Activated CD4-positive, alpha-beta T cell treated with anti-CD3 and anti-CD28 coated beads, Interleukin-2, amount 50 U/mL, for 48 hours (primary cell): Measurements from ENCODE around the gene NDUFA11.
"Not testable (repeated sequence)": the region's sequence is repeated elsewhere in the genome, so short reads cannot be mapped to it uniquely, and the experiment has no call there.

ENCODE experiments used
- DNase-seq, 2 experiments: peaks; one replicate each; pipeline ENCODE4 v3.0.0-alpha.2; 2020

The NDUFA11 gene

DNA sequence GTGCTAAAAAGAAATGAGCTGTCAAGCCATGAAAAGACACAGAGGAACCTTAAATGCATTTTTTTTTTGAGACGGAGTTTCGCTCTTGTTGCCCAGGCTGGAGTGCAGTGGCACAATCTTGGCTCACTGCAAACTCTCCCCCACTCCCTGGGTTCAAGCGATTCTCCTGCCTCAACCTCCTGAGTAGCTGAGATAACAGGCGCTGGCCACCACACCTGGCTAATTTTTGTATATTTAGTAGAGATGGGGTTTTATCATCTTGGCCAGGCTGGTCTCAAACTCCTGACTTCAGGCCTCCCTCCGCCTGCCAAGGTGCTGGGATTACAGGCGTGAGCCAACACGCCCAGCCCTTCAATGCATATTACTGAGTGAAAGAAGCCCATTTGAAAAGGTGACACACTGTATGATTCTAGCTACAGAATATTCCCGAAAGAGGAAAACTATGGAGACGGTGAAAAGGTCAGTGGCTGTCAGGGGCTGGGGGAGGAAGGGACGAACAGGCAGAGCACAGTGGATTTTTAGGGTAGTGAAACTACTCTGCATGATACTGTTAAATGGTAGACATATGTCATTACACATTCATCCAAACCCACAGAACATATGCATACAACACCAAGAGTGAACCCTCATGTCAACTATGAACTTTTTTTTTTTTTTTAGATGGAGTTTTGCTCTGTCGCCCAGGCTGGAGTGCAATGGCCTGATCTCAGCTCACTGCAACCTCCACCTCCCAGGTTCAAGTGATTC is 19.4 kb downstream of the NDUFA11 start:
- not testable (repeated sequence) for DNase-seq

DNA sequence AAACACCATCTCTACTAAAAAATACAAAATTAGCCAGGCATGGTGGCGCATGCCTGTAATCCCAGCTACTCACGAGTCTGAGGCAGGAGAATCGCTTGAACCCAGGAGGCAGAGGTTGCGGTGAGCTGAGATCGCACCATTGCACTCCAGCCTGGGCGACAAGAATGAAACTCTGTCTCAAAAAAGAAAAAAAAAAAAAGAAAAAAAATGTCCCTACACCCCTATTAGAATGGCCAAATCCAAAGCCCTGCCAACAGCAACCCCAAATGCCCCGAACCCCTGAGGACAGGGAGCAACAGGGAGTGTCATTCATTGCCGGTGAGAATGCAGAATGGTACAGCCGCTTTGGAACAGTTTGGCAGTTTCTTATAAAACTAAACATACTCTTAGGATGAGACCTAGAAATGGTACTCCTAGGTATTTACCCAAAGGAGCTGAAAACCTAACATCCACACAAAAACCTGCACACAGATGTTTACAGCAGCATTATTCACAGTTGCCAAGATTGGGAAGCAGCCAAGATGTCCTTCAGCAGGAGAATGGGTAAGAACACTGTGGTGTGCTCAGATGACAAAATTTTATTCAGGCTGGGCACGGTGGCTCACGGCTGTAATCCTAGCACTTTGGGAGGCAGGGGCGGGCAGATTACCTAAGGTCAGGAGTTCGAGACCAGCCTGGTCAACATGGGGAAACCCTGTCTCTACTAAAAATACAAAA is 20.3 kb downstream of the NDUFA11 start:
- DNase-seq = not testable (repeated sequence)

DNA sequence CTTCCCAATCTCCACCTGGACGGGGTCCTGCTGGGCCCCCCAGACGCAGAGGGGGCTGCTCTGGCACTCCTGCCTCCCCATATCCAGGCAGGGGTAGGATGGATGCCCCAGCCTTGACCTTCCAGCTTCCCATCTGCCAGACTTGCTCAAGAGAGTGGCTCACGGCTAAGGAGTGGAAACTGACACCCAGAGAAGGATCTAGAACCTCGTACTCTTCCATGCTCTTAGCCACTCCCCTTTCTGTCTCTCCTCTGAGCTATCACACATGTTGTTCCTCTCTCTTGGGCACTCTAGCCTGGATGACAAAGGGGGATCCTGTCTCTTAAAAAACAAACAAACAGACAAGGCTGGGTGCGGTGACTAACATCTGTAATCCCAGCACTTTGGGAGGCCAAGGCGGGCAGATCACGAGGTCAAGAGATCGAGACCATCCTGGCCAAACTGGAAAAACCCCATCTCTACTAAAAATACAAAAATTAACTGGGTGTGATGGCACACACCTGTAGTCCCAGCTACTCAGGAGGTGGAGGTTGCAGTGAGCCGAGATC is 21.1 kb downstream of the NDUFA11 start:
- DNase-seq = no peak

DNA sequence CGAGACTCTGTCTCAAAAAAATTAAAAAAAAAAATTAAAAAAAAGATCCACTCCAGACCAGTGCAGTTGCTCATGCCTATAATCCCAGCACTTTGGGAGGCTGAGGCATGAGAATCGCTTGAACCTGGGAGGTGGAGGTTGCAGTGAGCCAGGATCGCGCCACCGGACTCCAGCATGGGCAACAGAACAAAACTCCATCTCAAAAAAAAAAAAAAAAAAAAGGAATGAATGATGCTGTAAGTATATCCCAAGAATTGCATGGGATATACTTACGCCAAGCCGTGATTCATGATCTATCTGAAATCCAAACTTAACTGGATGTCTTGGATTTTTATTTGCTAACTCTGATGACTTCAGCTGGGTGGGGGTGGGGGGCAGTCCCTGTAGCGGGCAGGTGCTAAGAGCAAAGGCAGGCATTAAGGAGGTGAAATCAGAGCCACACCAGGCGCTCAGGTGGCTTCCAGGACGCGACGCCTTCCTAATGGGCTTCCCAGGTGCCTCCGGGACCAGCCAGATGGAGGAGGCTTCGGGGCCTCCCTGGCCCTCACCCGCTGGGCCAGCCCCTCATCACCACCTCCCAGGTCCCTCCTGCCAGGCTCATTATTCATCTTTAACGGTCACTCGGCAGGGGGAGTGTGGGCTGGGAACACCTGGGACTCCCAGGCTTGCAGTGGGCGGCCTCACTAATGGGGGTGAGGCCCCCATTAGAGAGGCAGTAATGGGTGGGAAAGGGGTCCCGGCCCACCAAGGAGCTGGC is 21.9 kb downstream of the NDUFA11 start:
- no peak for DNase-seq

DNA sequence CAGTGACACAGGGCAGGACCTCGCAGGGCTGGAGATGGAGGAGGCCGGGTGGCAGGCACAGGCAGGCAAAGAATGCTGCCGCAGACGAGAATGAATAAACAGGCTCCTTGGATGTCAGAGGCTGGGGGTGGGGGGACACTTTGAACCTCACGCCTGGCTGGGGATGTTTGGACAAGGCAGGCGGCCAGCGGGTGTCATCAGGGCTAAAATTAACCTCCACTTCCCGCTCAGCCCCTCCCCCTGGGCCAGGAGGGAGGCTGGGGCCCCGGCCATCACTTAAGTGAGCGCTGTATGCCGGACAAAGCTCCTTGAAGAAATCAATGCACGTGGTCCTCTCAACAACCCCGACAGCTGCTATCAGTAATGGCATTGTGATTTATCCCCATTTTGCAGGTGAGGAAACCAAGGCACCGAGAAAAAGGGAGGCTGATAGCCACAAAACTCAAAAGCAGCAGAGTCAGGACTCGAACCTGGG is 22.9 kb downstream of the NDUFA11 start:
- no peak for DNase-seq

DNA sequence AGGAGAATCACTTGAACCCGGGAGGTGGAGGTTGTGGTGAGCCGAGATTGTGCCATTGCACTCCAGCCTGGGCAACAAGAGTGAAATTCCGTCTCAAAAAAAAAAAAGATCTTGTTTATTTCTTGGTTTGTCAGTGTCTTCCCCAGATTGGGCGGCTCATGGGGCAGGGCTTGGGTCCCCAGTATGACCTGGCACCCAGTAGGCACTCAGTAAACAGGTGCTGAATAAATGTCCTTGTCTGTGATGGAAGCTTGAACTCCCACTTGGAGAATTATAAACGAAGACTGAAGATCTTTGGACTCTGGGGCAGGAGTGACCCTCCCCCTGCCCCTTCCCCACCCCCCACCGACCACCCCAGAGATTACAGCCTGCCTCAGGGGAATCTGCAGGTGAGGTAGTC is 23.4 kb downstream of the NDUFA11 start:
- no peak for DNase-seq

DNA sequence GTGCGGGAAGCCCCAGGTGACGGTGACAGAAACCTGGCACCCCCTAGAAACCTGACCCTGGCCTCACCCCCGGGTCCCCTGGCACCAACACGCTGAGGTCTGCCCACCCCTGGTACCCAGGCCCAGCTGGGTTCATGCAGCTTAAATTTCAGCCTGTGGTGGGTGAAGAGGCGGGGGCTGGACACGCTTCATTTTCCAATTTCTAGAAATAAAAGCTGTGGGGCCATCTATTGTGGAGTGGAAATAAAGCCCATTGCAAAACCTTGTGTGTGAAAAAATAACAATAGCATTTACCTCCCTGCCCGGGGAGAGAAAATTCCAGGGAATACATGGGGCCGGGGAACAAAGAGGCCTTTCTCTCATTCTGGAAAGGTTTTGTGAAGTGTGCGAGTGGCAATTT is 25.7 kb downstream of the NDUFA11 start:
- DNase-seq = no peak

DNA sequence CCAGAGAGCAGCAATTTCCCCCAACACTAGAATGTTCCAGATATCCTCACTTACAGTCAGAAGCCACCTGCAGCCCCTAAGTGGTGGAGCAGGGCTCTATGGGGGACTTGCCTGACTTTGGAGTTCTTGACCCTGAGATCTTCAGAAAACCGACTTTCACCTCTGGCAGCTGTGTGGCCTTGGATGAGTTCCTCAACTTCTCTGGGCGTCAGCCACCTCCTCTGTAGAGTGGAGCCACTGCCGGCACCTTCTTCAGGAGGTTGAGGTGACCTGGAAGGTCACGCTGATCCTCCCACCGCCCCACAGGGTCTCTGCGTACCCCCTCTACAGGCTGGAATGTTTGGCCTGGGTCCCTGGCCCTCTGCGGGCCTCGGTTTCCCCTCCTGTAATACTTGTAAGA is 26.2 kb downstream of the NDUFA11 start:
- no peak for DNase-seq

DNA sequence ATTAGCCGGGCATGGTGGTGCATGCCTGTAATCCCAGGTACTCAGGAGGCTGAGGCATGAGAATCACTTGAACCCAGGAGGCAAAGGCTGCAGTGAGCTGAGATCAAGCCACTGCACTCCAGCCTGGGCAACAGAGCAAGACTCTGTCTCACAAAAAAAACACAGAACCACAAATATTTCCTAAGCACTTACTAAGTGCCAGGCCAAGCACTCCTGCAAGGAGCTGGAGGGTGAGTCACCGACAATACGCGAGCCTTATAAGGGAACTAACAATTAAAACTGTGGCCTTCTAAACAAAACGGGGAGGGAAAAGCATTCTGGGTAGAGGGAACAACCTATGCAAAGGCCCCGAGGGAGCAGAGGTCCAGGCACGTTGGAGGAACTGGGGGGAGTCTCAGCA is 29.1 kb downstream of the NDUFA11 start:
- not testable (repeated sequence) for DNase-seq

DNA sequence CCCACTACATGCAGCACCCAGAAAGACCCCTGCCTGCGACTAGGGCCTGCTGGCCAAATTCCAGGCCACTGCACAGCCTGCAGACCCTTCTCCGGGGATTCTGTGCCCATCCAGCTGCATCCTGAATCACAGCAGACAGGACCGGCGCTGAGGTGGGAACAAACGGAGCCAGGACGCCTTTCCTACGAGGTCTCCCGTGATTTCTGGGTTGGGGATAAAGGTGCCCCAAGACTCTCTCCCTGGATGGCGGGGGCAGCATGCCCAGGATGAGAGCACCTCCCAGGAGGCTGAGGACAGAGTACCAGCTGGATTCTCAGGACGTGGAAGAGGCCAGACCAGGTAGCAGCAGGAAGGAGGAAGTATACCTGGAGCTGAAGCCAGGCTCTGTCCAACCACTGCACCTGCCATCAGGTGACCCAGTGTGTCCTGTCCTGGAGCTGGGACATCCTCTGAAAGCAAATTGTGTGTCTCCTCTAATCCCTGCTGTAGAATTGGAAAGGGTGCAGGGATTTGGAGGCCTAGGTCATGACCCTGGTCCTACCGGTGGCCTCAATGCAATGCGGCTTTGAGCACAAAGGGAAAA is 29.9 kb downstream of the NDUFA11 start:
- no peak for DNase-seq

DNA sequence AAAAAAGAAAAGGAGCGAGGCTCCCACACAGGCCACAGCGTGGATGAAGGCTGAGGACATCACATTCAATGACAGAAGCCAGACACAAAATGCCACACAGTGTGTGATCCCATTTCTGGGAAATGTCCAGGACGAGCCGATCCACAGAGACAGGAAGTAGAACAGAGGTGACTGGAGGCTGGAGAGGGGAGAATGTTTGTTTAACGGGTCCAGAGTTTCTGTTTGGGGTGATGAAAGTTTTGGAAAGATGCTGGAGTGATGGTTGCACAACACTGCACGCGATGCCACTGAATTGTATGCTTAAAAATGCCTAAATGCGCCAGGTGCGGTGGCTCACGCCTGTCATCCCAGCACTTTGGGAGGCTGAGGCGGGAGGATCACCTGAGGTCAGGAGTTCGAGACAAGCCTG is 32.6 kb downstream of the NDUFA11 start:
- no peak for DNase-seq

DNA sequence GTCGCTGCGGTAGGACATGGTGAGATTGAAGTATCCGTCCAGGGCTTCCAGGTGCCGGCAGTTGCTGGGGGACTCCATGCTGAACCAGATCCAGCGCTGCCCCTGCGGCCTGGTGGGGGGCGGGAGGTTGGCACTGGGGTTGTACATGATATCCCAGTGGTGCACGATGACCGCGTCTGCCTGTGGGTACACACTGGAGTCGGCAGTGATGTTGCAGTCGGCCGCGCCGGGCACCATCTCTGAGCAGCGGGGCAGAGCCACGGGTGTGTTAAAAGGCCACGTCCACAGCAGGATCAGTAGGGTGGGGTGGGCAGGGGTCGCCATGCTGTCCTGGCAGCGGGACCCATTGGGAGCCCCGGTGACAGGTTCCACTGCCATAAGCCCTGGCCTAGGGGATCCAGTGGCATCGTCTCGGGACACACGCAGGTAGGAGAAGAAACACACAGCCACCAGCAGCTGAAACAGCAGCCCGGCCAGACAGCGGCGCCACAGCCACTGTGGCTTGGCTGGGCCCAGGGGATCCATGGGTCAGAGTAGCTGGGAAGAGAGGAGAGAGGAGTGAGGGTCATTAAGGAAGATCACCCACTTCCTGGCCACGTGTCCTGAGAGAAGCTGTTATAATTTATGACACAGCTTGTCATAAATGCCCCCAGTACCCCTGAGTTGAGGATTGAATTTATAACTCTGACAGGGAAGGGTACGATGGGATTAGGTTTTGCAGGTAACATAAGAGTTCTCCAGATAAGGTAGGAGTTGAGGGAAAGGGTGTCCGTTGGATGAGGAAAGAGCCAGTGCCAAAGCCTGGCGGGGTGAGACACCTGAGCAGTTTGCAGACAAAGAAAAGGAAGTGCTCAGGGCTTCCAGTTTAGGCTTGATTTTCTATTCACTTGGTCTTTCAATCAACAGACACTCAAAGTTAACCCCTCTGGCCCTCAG is 36.1 kb downstream of the NDUFA11 start:
- DNase-seq = no peak

DNA sequence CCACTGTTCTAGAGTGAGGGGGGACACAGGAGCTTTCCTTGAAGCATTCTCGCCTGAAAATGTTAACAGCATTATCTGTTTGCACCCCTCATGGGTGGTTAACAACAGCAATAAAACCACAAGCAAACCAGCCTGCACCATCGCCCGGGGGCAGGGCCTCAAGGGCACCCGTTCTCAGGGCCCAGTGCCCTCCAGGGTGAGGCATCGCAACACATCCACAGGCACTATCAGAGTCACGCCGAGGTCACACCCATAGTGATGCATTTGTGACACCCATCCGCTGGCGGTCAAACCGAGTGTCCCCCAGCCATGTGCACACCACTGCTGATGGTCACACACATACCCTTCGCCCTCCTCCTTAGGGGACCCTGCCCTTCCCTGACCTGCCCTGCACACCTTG is 37.8 kb downstream of the NDUFA11 start:
- DNase-seq = no peak

DNA sequence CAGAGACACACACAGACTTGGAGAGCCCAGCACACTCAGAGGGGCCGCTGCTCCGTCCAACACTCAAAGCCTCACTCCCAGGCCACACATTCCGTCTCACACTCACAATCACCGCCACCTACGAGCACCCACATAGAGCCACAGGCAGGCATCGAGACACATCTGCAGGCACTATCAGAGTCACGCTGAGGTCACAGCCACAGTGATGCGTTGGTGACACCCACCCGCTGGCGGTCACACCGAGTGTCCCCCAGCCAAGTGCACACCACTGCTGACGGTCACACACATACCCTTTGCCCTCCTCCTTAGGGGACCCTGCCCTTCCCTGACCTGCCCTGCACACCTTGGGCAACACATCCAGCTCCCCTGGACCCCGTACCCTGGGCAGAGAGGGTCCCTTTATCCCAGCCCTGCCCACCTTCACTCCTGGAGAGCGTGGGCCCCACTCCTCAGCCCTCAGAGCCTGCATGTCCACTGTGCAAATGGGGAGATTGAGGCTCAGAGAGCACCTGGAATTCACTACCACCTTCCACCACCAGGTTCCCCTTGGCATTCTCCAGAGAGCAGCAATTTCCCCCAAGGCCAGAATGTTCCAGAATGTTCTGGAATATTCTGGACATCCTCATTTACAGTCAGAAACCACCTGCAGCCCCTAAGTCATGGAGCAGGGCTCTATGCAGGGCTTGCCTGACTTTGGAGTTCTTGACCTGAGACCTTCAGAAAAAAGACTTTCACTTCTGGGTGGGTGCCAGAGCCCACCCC is 38.7 kb downstream of the NDUFA11 start:
- DNase-seq = no peak

DNA sequence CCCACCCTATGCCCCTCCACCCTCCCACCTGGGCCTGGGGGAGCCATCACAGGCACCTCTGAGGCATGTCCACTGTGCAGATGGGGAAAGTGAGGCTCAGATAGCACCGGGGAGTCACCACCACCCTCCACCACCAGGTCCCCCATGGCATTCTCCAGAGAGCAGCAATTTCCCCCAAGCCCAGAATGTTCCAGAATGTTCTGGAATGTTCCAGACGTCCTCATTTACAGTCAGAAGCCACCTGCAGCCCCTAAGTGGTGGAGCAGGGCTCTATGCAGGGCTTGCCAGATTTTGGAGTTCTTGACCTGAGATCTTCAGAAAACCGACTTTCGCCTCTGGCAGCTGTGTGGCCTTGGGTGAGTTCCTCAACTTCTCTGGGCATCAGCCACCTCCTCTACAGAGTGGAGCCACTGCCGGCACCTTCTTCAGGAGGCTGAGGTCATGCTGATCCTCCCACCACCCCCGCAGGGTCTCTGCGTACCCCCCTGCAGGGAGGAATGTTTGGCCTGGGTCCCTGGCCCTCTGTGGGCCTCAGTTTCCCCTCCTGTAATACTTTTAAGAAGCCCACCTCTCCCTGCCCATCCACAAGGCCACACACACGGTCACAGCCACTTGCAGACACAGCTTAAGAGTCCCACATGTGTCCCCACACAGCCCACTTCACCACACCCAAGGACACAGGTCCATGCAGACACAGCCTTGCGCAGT is 39.4 kb downstream of the NDUFA11 start:
- DNase-seq = no peak

DNA sequence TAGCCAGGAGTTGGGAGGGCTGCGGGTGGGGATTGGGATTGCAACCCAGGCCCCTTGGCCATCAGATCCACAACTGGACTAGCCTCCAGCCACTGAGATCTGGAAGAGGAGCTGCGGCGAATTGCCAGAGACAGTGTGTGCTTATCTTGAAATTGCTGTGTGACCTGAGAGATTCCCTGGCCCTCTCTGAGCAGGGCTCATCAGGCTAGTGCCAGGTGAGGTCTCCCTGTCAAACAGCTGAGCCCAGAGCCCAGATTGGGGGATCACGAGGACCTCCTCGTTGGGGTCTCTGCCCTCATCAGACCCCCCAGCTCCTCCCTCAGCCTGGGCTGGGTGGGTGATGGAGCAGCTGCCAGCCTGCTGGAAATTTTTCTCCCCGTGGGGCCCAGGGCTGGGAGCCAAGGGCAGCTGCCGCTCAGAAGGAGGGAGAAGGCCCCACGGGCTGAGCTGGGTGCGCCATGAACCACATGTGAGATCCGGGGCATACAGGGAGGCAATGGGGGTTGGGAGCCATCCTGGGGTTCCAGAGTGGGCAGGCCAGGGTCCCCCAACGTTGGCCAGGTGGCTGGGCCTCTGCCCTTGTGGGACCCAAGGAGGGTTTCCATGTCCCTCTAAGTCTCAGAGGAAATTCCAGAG is 40.4 kb downstream of the NDUFA11 start:
- DNase-seq = no peak

DNA sequence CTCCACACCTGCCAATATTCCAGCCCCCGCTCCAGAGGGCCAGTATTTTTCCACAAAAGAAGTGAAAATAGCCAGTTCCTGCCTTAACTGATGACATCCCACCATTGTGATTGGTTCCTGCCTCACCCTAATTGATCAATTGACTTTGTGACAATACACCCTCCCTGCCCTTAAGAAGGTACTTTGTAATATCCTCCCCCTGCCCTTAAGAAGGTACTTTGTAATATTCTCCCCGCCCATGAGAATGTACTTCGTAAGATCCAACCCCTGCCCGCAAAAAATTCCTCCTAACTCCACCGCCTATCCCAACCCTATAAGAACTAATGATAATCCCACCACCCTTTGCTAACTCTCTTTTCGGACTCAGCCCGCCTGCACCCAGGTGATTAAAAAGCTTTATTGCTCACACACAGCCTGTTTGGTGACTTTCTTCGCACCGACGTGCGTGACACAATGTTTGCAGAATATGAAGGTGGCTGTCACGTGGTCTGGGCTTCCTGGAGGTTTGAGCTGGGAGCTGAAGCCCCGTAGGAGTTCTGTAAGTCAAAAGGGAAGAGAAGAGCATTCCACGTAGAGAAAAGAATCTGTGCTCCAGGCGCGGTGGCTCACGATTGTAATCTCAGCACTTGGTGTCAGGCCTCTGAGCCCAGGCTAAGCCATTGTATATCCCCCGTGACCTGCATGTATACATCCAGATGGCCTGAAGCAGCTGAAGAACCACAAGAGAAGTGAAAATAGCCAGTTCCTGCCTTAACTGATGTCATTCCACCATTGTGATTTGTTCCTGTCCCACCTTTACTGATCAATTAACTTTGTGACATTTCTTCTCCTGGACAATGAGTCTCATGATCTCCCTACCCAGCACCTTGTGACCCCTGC is 46.1 kb downstream of the NDUFA11 start:
- DNase-seq = no peak

DNA sequence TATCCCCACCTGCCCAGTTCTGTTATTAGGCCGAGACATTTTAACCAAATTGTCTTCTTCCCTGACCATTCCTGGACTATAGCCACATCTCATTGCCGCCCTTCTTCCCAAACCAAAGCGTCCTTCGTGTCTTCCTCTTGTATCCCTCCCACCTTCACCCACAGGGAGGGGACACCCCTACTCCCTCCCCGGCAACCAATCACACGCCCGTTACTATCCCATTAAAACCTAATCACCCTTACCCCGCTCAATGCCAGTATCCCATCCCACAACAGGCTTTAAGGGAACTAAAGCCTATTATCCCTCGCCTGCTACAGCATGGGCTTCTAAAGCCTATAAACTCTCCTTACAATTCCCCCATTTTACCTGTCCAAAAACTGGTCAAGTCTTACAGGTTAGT is 48.4 kb downstream of the NDUFA11 start:
- not testable (repeated sequence) for DNase-seq

DNA sequence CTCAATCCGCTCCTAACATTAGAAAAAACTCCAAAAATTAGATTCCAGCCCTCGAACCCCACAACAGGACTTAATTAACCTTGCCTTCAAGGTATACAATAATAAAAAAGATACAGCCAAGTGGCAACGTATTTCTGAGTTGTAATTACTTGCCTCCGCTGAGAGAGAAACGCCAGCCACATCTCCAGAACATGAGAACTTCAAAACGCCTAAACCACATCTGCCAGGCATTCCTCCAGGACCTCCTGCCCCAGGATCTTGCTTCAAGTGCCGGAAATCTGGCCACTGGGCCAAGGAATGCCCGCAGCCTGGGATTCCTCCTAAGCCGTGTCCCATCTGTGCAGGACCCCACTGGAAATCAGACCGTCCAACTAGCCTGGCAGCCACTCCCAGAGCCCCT is 49.5 kb downstream of the NDUFA11 start:
- not testable (repeated sequence) for DNase-seq
